Trophoblast cell (in vitro differentiated cells and primary cell): Measurements from ENCODE around the gene KCNQ1OT1.

ENCODE experiments used
- DNase-seq, 2 donors: peaks; one replicate each; pipeline ENCODE4 v3.0.0-alpha.2; 2016
- H2AFZ ChIP-seq: 2 replicates; pipeline ENCODE4 v1.6.1; 2013; ENCODE audit warnings: low read length, moderate library complexity, mild to moderate bottlenecking; ENCODE audit not compliant: insufficient read depth, poor library complexity
- H2AK5ac ChIP-seq: 2 replicates; pipeline ENCODE4 v1.6.1; 2013; ENCODE audit warnings: mild to moderate bottlenecking, low read length
- H2BK120ac ChIP-seq: 2 replicates; pipeline ENCODE4 v1.6.1; 2013; ENCODE audit warnings: low read length, mild to moderate bottlenecking, moderate library complexity; ENCODE audit not compliant: insufficient read depth, poor library complexity
- H2BK12ac ChIP-seq: 2 replicates; pipeline ENCODE4 v1.6.1; 2013; ENCODE audit warnings: mild to moderate bottlenecking, low read length, moderate library complexity
- H2BK5ac ChIP-seq: 2 replicates; pipeline ENCODE4 v1.6.1; 2013; ENCODE audit warnings: low read length, low read depth, moderate library complexity, mild to moderate bottlenecking; ENCODE audit not compliant: poor library complexity
- H3K14ac ChIP-seq: 2 replicates; pipeline ENCODE4 v1.6.1; 2013; ENCODE audit warnings: mild to moderate bottlenecking, low read length
- H3K18ac ChIP-seq: 2 replicates; pipeline ENCODE4 v1.6.1; 2013; ENCODE audit warnings: mild to moderate bottlenecking, low read length
- H3K23ac ChIP-seq: 2 replicates; pipeline ENCODE4 v1.6.1; 2013; ENCODE audit warnings: low read length
- H3K27ac ChIP-seq: 2 replicates; pipeline ENCODE4 v1.5.1; 2013; ENCODE audit warnings: low read depth, mild to moderate bottlenecking, inconsistent platforms, low read length, moderate library complexity
- H3K27me3 ChIP-seq: 2 replicates; pipeline ENCODE4 v1.6.1; 2013; ENCODE audit warnings: inconsistent platforms, mild to moderate bottlenecking, low read length, moderate library complexity; ENCODE audit not compliant: insufficient read depth
- H3K36me3 ChIP-seq, 2 experiments: 1 replicate in 1 of 2; 2 replicates in 1 of 2; pipeline ENCODE4 v1.6.1; 2013; ENCODE audit warnings: low read length in 2 of 2, mild to moderate bottlenecking in 2 of 2, moderate library complexity in 1 of 2; ENCODE audit not compliant: insufficient read depth in 2 of 2, control insufficient read depth in 1 of 2
- H3K4ac ChIP-seq: 2 replicates; pipeline ENCODE4 v1.6.1; 2013; ENCODE audit warnings: low read depth, mild to moderate bottlenecking, low read length, moderate library complexity
- H3K4me1 ChIP-seq, 2 experiments: 1 replicate in 1 of 2; 2 replicates in 1 of 2; pipeline ENCODE4 v1.6.1; 2013; ENCODE audit warnings: low read length in 2 of 2, mild to moderate bottlenecking in 2 of 2, moderate library complexity in 1 of 2; ENCODE audit not compliant: insufficient read depth in 2 of 2, control insufficient read depth in 1 of 2
- H3K4me2 ChIP-seq: 2 replicates; pipeline ENCODE4 v1.6.1; 2013; ENCODE audit warnings: inconsistent platforms, mild to moderate bottlenecking, low read length, moderate library complexity
- H3K4me3 ChIP-seq: 2 replicates; pipeline ENCODE4 v1.5.1; 2013; ENCODE audit warnings: mild to moderate bottlenecking, low read depth, low read length, inconsistent platforms
- H3K79me1 ChIP-seq: one replicate; pipeline ENCODE4 v1.6.1; 2013; ENCODE audit warnings: low read length
- H3K79me2 ChIP-seq: 2 replicates; pipeline ENCODE4 v1.6.1; 2013; ENCODE audit warnings: low read length, mild to moderate bottlenecking; ENCODE audit not compliant: control insufficient read depth, insufficient read depth, poor library complexity
- H3K9ac ChIP-seq: 2 replicates; pipeline ENCODE4 v1.6.1; 2013; ENCODE audit warnings: mild to moderate bottlenecking, low read length
- H3K9me3 ChIP-seq: 2 replicates; pipeline ENCODE4 v1.6.1; 2013; ENCODE audit warnings: low read depth, mild to moderate bottlenecking, control low read depth, inconsistent platforms, low read length; ENCODE audit not compliant: insufficient read depth
- H4K12ac ChIP-seq: 2 replicates; pipeline ENCODE4 v1.6.1; 2013; ENCODE audit warnings: low read depth, mild to moderate bottlenecking, low read length, moderate library complexity
- H4K8ac ChIP-seq: 2 replicates; pipeline ENCODE4 v1.6.1; 2013; ENCODE audit warnings: low read depth, mild to moderate bottlenecking, low read length, moderate library complexity
- H4K91ac ChIP-seq: one replicate; pipeline ENCODE4 v1.6.1; 2013; ENCODE audit warnings: low read depth, mild to moderate bottlenecking, low read length, moderate library complexity
- WGBS: extraction: QIAGEN DNeasy Blood & Tissue Kit; methylation state at CpG from one replicate; pipeline ENCODE4 v1.1.7; 2013; ENCODE audit warnings: missing lambda C conversion rate; ENCODE audit not compliant: insufficient read length, insufficient coverage; ENCODE audit errors: extremely low coverage; 5-methylcytosine and 5-hydroxymethylcytosine counted together

Gene KCNQ1OT1

DNA sequence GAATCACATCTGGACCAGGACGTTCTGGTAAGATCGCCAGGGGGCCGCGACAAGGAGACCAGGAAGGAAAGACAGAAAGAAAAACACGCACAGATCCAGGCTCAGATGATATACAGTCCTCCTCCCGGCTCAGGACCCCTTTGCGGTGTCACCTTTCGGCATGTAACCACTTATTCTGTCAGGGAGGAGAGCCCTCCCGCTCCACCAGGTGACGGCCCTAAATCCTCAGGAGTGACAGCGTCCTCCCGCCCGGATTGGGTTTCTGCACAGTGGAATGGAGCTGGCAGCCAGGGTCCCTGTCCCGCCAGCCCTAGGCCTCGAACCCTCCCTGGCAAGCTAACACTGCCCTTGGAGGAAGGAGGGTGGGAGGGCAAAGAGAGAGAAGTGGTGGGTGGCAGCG is 24.3 kb upstream of the KCNQ1OT1 start:
- no CpG with 5 or more reads among the region's 16 CpGs for WGBS
- Histone ChIP-seq H3K18ac (no peak overlapping the region), H3K4me2 (no peak overlapping the region), H4K91ac (no peak overlapping the region), H3K14ac (no peak overlapping the region), H3K79me1 (no peaks in the 10 kb centered on the region), H3K36me3 (no peaks in the 10 kb centered on the region), H3K23ac (no peak overlapping the region), H3K4ac (no peak overlapping the region), H2AFZ (no peak overlapping the region), H2BK5ac (no peak overlapping the region), H3K27ac (no peak overlapping the region), H2BK12ac (no peak overlapping the region), H3K4me1 (no peaks in the 10 kb centered on the region), H3K27me3 (no peaks in the 10 kb centered on the region), H3K79me2 (no peaks in the 10 kb centered on the region), H3K9ac (no peak overlapping the region), H2AK5ac (no peak overlapping the region), H3K4me3 (no peak overlapping the region), H2BK120ac (no peak overlapping the region), H4K8ac (no peak overlapping the region), H4K12ac (no peak overlapping the region), H3K9me3 (peaks cover 25% of the 10 kb centered on the region)
- no peak for DNase-seq

DNA sequence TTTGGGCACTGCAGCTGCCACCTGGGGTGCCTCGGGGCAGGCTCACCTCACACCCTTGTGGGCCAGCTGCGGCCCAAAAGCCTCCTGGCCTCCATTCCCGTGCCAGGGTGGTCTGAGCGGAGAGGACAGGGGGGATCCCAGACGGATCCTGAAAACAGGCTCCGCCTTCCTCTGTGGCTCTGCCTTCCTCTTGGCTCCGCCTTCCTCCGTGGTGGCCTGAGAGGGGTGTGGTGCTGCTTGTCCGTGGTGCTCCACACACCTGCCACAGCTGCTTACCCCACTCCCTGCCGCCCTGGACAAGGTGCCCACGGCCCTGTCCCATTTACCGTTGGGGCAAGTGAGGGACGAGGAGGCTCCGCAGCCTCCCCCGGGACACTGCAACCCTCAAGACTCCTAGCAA is 23.2 kb upstream of the KCNQ1OT1 start:
- Histone ChIP-seq H4K91ac (no peak overlapping the region), H4K12ac (no peak overlapping the region), H3K4ac (no peak overlapping the region), H3K9me3 (peaks cover 25% of the 10 kb centered on the region), H3K79me1 (no peaks in the 10 kb centered on the region), H3K36me3 (no peaks in the 10 kb centered on the region), H4K8ac (no peak overlapping the region), H3K79me2 (no peaks in the 10 kb centered on the region), H2BK5ac (no peak overlapping the region), H3K27ac (no peak overlapping the region), H3K4me1 (no peaks in the 10 kb centered on the region), H3K18ac (no peak overlapping the region), H2AK5ac (no peak overlapping the region), H3K4me3 (no peak overlapping the region), H3K9ac (no peak overlapping the region), H3K27me3 (no peaks in the 10 kb centered on the region), H3K4me2 (no peak overlapping the region), H2BK120ac (no peak overlapping the region), H3K23ac (no peak overlapping the region), H3K14ac (no peak overlapping the region), H2BK12ac (no peak overlapping the region), H2AFZ (no peak overlapping the region)
- DNase-seq = no peak
- WGBS = no CpG with 5 or more reads among the region's 15 CpGs

DNA sequence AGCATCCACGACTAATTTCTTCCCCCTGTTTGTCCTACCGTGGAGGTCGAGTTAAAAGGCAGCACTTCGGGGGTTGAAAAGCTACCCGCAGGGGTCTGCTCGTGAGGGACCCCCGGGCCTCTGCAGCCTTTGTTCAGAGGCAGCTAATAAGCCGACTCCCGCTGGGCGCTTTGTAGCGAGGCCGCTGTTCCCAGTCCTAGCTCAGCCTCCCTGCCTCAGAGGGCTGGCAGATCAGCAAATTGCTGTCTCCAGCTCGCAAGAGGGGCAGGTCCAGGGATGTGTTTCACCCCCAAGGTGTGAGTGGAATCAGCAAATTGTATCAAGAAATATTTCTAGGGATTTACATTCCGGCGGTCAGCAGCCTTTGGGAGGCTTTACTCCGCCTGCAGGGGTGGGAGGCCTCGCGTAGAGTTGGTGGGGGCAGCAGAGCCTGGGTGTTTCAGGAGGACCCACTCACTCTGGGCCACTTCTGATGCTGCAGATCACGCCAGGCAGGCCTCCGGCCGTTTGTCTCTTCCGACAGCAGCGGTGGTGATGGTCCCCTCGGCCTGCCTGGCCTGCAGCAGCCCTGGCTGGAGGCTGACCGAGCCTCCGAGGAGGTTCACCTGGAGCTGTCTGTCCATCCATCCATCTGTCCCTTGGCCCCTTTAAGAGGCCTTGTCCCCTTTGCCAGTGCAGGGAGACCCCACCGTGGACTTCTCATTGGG is 21.6 kb upstream of the KCNQ1OT1 start:
- no CpG with 5 or more reads among the region's 27 CpGs for WGBS

DNA sequence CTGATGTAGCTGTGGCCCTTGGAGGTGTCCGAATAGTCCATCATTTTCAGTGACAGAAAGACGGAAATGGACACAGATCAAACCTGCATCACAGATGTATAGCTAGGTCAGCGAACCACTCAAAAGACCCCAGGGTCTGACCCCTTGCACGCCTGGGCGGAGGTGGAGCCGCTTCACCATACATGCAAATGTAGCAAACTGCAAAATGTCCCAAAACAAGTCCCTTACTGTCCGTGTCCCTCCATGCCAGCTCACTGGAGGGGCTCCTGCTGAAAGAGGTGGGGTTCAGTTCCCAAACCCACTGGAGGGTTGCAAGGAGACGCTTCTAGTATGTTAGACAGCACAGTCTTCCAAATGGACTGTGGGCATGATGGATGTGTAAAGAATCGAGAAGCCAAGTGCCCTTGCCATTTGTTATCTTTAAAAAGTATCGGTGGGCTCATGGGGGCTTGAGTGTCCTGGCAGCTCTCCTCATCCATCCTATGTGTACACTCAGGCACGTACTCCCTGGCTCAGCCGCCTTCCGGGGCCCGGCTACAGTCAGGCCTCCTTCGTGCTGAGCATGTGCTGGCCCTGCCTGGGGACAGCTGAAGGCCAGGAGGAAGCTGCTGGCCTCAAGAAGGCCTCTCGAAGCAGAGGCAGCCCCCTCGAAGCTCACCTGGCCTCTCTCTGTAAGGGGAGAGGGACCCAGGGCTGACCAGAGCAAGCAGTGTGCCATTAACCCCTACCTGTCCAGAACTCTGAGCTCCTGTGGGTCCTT is 20.2 kb upstream of the KCNQ1OT1 start:
- H3K4me2 ChIP-seq = no peak overlapping the region
- H2AK5ac ChIP-seq = no peak overlapping the region
- DNase-seq = no peak
- no peak overlapping the region for H4K8ac ChIP-seq
- H3K79me1 ChIP-seq = no peaks in the 10 kb centered on the region
- no peak overlapping the region for H3K27ac ChIP-seq
- H2AFZ ChIP-seq = no peak overlapping the region
- no peak overlapping the region for H2BK5ac ChIP-seq
- no peak overlapping the region for H3K14ac ChIP-seq
- no CpG with 5 or more reads among the region's 17 CpGs for WGBS
- H2BK120ac ChIP-seq = no peak overlapping the region
- H3K9ac ChIP-seq = no peak overlapping the region
- no peaks in the 10 kb centered on the region for H3K79me2 ChIP-seq
- H3K18ac ChIP-seq = no peak overlapping the region
- H3K36me3 ChIP-seq = no peaks in the 10 kb centered on the region
- peaks cover 11% of the 10 kb centered on the region for H3K9me3 ChIP-seq
- no peaks in the 10 kb centered on the region for H3K27me3 ChIP-seq
- H3K4me1 ChIP-seq = no peaks in the 10 kb centered on the region
- no peak overlapping the region for H3K4me3 ChIP-seq
- no peak overlapping the region for H3K4ac ChIP-seq
- H4K12ac ChIP-seq = no peak overlapping the region
- H3K23ac ChIP-seq = no peak overlapping the region
- no peak overlapping the region for H2BK12ac ChIP-seq
- no peak overlapping the region for H4K91ac ChIP-seq

More for the DNA sequence above, 21.6 kb upstream of the KCNQ1OT1 start:
- no peak overlapping the region for H2AFZ ChIP-seq
- no peak overlapping the region for H3K14ac ChIP-seq
- no peak overlapping the region for H4K12ac ChIP-seq
- no peaks in the 10 kb centered on the region for H3K4me1 ChIP-seq
- H3K36me3 ChIP-seq = no peaks in the 10 kb centered on the region
- no peak overlapping the region for H2BK5ac ChIP-seq
- H2BK12ac ChIP-seq = no peak overlapping the region
- no peak overlapping the region for H2AK5ac ChIP-seq
- H3K4me2 ChIP-seq = no peak overlapping the region
- H3K4ac ChIP-seq = no peak overlapping the region
- H3K27me3 ChIP-seq = no peaks in the 10 kb centered on the region
- no peak overlapping the region for H3K27ac ChIP-seq
- H3K23ac ChIP-seq = no peak overlapping the region
- H3K9ac ChIP-seq = no peak overlapping the region
- no peak overlapping the region for H4K91ac ChIP-seq
- H3K9me3 ChIP-seq = peaks cover 11% of the 10 kb centered on the region
- no peak overlapping the region for H3K18ac ChIP-seq
- no peaks in the 10 kb centered on the region for H3K79me2 ChIP-seq
- DNase-seq = no peak
- no peaks in the 10 kb centered on the region for H3K79me1 ChIP-seq
- no peak overlapping the region for H3K4me3 ChIP-seq
- no peak overlapping the region for H2BK120ac ChIP-seq
- no peak overlapping the region for H4K8ac ChIP-seq
